Inflammatory macrophage treated with lipopolysaccharide for 1 hour (primary cell): ENCODE data around the gene BSN.
A peak's percentile ranks its signal among the peaks of the same experiment; 100 is the strongest.

Source experiments
- DNase-seq, 2 donors: peaks; one replicate each; pipeline ENCODE4 v3.0.0-alpha.2; 2020 to 2022

The BSN gene

GRCh38 chr3:49553692-49554632 is at the start of gene BSN:
BSN (plus strand) TSS chr3:49554477; CDS start chr3:49554603, 126 bp downstream.
- DNase-seq, result peak; percentile 53 to 61

DNA sequence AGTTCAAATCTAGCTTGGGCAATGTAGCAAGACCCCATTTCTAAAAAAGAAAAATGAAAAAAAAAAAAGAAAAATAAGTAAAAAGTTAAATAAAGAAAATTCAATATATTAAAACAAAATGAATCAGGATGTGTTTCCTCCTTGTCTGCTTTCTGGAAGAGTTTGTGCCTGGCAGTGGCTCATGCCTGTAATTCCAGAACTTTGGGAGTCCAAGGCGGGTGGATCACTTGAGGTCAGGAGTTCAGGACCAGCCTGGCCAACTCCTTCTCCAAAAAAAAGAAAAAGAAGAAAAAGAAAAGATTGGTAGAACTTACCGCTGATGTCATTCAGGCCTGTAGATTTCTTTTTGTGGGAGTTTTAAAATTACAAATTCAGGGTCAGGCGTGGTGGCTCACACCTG is 47.4 kb upstream of the BSN start:
- no peak for DNase-seq

- DNase-seq, result no peak
These were observed 45.2 kb upstream of the BSN start for GRCh38 chr3:49509028-49509561.

GRCh38 chr3:49511639-49512038 is 42.6 kb upstream of the BSN start:
- DNase-seq, result no peak

DNA sequence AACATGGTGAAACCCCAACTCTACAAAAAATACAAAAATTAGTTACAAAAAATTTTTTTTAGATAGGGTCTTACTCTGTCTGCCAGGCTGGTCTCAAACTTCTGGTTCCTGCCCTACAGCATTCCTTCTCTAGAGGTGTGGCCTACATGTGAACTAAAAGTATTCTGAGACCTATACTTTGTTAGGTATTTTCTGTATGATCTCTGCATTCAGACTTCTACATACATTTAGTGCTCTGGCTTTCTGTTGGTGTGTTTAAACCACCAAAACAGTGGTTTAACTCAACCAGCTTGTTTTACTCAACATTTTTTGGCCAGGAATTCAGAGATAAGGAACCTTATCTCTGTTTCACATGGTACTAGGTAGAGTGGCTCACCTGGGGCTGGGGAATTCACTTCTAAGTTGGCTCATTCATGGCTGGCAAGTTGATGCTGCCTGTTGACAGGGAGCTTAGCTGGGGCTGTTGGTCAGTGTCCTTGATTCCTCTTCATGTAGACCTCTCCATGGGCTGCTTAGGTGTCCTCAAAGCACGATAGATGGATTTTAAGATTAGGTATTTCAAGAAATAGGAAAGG is 41.4 kb upstream of the BSN start:
- no peak for DNase-seq

GRCh38 chr3:49513494-49514124 is 40.7 kb upstream of the BSN start:
- DNase-seq, result no peak

DNA sequence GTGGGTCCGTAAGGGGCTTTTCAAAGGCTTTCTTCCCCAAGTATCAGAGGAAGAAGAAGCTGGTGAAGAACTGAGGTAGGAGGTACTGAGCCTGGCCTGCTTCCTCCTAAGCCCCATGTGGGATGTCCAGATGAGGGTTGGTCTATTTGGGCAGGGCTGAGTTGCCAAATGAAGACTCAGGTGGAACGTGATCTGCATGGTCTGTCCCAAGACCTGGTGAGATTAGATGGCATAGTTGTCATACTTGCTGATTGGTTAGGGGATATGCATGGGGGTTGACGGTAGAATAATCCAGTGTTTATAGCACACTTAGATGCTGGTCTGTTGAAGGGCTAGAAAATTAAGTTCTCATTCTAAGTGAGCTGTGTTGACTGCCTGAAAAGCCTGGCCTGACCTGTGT is 36.3 kb upstream of the BSN start:
- DNase-seq, result no peak

GRCh38 chr3:49518441-49518840 is 35.8 kb upstream of the BSN start:
- DNase-seq, result no peak

DNA sequence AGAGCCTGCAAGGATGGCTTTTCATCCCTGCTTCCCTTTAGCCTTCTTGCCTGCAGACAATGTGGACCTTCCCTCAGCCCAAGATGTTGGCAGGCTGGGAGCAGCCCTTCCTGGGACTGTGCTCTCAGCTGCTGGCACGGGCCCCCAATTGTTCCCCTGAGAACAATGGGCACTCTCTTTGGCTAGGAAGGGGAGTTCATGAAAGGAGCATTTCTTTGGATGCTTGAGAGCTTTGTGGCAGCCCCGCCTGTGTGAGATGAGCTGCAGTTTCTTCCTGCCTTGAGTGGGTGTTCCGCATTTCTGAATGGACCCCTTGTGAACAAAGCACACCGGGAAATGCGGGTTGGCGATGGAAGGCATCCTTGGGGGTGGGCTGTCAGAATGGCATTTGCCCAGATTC is 35.0 kb upstream of the BSN start:
- DNase-seq, result no peak

GRCh38 chr3:49519916-49520385 is 34.3 kb upstream of the BSN start:
- peak; percentile 13 to 41 for DNase-seq

- no peak for DNase-seq
These were observed 30.2 kb upstream of the BSN start for GRCh38 chr3:49523756-49524747.

DNA sequence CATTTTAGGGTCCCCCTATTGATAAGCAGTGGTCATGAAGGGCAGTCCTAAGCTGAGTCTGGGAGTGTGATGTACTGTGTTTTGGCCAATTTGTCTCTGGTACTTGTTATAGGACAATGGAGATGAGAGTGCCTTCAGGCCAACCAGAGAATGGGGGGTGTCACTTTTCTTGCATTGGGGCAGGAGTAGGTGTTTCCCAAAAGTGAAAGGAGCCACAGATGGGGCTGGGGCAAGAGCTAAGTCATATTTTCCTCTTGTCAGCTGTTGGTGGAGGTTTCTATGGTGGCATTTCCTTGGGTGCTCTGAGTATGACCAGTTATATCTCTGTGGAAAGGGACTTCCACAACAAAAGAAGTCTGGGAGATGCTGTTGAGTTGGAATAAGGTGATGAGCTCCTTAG is 24.7 kb upstream of the BSN start:
- DNase-seq, result no peak

DNA sequence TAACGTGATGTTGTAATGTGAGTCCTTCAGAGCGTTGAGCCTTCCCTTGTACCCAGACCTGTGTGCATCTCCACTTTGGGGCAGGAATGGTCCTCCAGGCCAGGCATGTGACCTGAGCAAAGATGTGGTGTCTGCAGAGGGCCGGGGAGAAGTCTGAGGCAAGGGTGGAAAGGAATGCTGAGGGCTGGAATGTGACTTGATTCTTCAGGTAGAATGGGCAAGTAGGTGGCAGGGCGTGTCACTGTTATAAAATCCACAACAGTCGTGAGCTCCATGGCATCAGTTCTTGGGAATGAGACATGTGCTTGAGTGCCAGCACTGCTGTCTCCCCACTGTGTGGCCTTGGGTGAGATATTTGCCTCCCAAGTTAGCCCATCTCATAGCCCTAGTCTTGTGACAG is 24.0 kb upstream of the BSN start:
- DNase-seq, result no peak

DNA sequence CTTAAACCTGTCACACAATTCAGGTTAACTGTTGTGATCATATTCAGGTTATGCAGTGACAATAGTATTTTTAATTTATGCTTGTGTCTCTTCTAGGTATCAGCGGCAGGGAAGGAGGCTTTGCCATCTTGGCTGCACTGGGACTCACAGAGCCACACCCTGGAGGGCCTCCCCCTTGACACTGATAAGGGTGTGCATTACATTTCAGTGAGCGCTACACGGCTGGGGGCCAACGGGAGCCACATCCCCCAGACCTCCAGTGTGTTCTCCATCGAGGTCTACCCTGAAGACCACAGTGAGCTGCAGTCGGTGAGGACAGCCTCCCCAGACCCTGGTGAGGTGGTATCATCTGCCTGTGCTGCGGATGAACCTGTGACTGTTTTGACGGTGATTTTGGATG is 23.6 kb upstream of the BSN start:
- DNase-seq, result no peak

DNA sequence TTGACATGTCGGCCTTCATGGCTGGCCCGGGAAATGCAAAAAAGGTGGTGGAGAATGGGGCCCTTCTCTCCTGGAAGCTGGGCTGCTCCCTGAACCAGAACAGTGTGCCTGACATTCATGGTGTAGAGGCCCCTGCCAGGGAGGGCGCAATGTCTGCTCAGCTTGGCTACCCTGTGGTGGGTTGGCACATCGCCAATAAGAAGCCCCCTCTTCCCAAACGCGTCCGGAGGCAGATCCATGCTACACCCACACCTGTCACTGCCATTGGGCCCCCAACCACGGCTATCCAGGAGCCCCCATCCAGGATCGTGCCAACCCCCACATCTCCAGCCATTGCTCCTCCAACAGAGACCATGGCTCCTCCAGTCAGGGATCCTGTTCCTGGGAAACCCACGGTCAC is 23.1 kb upstream of the BSN start:
- no peak for DNase-seq

- no peak for DNase-seq
These were observed 22.6 kb upstream of the BSN start for GRCh38 chr3:49531715-49532114.

GRCh38 chr3:49533031-49533430 is 21.2 kb upstream of the BSN start:
- DNase-seq, result no peak

DNA sequence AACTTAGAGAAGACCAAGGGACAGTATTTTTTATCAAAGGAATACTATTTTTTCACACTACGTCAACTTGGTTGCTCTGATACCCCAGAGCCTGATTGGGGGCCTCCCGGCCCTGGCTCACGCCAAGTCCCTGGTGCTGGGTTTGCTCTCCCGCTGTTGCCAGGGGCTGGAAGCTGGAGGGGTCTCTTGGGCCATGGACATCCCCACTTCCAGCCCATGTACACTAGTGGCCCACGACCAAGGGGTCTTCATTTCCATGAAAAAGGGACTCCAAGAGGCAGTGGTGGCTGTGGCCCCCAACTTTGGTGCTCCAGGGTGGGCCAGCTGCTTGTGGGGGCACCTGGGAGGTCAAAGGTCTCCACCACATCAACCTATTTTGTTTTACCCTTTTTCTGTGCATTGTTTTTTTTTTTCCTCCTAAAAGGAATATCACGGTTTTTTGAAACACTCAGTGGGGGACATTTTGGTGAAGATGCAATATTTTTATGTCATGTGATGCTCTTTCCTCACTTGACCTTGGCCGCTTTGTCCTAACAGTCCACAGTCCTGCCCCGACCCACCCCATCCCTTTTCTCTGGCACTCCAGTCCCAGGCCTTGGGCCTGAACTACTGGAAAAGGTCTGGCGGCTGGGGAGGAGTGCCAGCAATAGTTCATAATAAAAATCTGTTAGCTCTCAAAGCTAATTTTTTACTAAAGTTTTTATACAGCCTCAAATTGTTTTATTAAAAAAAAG is 20.3 kb upstream of the BSN start:
- no peak for DNase-seq

GRCh38 chr3:49534581-49535441 is 19.5 kb upstream of the BSN start:
- no peak for DNase-seq
